GM12874 (cell line): ENCODE measurements around the gene COA4.

ENCODE experiments used
- TF ChIP-seq, protein P1 (sequence below): IDR thresholded peaks from 2 replicates; pipeline ENCODE4 v1.5.1; 2011; ENCODE audit warnings: low read depth, mild to moderate bottlenecking, control low read depth, low read length, moderate library complexity; ENCODE audit not compliant: insufficient read depth

The COA4 gene

GRCh38 chr11:73839123-73839457 is 37.6 kb downstream of the COA4 start:
- TF ChIP-seq, protein P1, sequence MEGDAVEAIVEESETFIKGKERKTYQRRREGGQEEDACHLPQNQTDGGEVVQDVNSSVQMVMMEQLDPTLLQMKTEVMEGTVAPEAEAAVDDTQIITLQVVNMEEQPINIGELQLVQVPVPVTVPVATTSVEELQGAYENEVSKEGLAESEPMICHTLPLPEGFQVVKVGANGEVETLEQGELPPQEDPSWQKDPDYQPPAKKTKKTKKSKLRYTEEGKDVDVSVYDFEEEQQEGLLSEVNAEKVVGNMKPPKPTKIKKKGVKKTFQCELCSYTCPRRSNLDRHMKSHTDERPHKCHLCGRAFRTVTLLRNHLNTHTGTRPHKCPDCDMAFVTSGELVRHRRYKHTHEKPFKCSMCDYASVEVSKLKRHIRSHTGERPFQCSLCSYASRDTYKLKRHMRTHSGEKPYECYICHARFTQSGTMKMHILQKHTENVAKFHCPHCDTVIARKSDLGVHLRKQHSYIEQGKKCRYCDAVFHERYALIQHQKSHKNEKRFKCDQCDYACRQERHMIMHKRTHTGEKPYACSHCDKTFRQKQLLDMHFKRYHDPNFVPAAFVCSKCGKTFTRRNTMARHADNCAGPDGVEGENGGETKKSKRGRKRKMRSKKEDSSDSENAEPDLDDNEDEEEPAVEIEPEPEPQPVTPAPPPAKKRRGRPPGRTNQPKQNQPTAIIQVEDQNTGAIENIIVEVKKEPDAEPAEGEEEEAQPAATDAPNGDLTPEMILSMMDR: no peak

DNA sequence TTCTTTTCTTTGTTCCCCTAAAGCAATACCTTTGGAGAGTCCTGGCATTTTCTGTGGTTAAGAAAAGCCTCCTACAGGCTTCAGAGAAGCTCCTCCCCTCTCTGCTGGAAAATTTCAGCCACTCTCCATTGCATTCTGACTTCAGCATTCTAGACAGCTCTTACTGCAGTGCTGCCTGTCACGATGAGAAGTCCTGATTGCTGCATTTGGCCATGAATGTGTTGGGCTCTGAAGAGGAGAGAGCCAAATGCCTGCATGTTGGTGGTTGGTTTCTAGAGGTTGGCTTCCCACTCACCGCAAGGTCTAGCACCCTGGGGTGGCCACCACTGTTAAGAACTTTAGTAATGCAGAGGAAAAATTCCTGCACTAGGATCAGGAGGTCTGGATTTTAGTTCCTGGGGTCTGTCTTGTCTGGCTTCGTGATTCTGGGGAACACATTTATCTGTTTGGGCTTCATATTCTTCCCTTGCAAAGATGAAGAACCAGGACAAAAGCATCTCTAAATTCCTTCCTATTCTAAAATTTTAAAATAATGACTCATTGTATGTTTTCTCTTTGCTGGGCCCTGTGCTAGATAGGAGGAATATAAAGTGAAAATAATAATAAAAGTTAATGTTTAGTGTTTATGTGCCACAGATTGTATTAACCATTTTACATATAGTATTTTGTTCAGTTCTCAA is 38.1 kb downstream of the COA4 start:
- TF ChIP-seq, protein P1: no peak

GRCh38 chr11:73833067-73833466 is 43.6 kb downstream of the COA4 start:
- TF ChIP-seq, protein P1: no peak

DNA sequence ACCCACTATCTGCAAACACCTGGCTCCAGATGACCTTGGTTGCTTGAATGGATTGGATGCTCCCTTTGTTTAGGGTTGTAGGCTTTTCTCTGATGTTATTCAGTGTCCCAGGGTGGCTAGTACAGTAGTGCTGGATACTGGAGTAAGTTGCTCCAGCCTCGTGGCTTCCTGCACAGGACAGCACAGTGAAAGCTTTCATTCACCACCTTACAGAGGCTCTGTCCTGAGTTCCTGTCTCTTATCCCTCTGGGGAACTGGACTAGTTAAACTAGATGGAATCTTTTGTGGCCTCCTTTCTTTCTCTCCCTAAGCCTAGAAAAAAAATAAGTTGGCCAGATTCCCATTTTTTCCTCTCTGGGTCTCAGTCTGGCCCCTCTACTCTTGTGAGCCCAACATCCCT is 46.4 kb downstream of the COA4 start:
- TF ChIP-seq, protein P1: no peak
